ENCODE measurements around the gene PIGV.

Gene PIGV

DNA sequence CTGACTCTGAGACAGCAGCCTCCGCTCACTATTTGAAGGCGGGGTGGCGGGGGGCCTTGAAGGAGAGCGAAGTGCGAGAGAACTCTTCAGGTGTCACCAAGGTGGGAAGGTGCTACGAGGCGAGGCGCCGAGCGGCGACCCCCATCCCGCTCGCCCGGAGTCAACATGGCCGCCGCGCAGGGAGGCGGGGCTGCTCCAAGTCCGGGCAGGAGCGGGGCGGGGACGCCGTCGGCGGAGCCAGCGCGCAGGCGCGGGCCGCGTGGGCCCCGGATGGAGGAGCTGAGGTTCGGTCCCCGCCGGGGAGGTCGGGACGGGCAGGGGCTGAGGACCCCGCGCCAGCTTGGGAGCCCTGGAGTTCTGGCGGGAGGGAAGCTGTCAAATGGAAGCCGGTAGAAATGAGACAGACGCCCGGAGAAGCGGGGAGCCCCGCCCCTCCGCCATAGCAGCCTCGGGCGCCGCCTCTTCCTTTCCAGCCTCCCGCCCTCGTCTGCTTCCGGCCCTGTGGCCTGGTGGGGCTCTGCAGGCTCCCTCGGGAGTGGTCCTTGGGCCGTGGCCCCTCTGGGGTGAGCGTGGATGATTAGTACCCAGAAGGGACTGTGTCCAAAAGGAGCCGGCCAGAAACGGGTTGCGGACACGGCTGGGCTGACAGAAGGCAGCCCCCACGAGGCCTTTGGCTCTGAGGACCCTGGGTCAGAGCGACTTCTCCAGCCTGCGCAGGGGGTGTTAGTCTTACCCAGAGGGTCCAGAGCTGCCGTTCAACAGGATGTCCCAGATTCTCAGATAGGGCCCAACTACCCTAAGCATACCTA is at the start of gene PIGV:
PIGV (plus strand) TSS at position 245 of the 809 bp plus-strand sequence. CDS start 2,866 bp downstream, outside the sequence.
- no peak for TF ChIP-seq CTCF (IDR thresholded peaks at IDR 0.05; ENCODE audit: low read depth, low read length)
- DNase-seq (ENCODE audit: extremely low read depth, low read depth): peak; percentile 61

DNA sequence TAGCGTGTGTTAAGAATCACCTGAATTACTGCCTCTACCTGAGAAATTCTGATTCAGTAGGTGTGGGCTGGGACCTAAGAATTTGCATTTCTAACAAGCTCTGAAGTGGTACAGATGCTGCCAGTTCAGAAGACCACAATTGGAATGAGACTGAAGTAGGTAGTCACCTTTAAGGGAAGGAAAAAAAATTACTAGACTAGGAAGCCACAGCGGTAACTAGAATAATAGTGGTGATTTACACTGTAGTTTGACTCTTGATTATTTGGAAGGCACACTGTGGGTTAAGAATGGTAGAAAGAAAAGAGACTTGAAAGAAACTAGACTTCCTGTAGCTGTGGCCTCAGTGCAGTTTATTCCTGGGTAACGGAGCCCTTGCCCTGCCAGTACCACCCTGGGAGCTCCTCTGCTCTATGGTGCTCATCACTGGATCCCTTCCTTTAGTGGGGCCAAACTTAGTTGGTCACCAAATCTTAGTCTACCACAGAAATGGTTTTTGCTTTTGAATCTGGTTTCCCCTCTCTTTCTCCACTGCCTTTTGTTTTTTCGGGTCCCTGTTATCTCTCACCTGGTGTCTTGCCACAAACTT is 48.3 kb upstream of the PIGV start:
- DNase-seq (ENCODE audit: extremely low read depth, low read depth): no peak
- no peak for TF ChIP-seq CTCF (IDR thresholded peaks at IDR 0.05; ENCODE audit: low read depth, low read length)

DNA sequence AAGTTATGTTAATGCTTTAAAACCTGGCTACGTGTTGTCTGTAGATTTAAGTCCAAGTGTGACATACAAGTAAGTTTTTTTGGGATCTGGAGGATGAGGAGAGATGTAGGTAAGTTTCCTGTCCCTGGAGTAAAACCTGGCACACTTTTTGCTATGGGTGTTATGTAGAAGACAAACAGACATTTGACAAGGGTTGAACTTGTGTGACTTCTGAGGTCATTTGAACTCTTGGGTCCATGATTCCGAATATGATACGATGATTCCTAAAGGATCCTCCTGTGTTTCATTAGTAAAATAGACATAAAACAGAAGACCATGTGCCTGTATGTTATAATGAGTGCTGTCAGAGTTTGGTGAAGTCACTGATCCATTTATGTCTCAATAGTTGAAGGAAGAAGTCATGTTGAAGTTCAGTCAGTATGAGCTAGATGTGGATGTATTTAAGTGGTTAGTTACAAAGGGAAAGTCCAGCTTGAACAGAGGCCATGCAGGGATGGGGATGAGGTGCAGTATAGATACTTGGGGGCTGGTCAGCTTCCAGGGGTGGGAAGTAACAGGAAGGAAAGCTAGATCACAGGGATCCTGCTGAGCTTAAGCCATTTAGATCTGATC is 47.6 kb upstream of the PIGV start:
- TF ChIP-seq CTCF (IDR thresholded peaks at IDR 0.05; ENCODE audit: low read depth, low read length): no peak
- no peak for DNase-seq (ENCODE audit: extremely low read depth, low read depth)

- no peak for DNase-seq (ENCODE audit: extremely low read depth, low read depth)
These were observed 46.8 kb upstream of the PIGV start for GRCh38 chr1:26740952-26741351.

DNA sequence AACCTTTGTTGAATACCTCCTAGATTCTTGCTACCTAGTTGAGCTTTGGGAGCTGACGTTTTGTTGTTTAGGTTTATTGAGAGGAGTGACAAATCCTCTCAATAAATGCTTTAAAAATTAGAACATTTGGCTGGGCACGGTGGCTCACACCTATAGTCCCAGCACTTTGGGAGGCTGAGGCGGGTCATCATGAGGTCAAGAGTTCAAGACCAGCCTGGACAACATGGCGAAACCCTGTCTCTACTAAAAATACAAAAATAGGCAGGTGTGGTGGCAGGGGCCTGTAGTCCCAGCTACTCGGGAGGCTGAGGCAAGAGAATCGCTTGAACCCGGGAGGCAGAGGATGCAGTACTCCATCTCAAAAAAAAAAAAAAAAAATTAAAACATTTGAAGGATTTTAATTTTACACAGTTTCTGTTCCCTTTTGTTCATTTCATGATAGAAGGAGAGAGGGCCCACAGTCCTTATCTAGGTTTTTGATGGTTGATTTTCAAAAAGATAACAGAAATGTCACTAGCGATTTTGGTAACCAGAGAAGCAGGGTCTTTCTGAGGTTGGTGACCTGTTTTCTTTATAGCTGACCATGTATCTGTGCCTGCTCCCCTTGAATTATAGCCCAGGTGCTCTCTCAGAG is 44.2 kb upstream of the PIGV start:
- no peak for DNase-seq (ENCODE audit: extremely low read depth, low read depth)
- no peak for TF ChIP-seq CTCF (IDR thresholded peaks at IDR 0.05; ENCODE audit: low read depth, low read length)

More at GRCh38 chr1:26740952-26741351, 46.8 kb upstream of the PIGV start:
- TF ChIP-seq CTCF (IDR thresholded peaks at IDR 0.05; ENCODE audit: low read depth, low read length): no peak

GRCh38 chr1:26744075-26744959 is 43.4 kb upstream of the PIGV start:
- DNase-seq (ENCODE audit: extremely low read depth, low read depth): peak; percentile 30
- no peak for TF ChIP-seq CTCF (IDR thresholded peaks at IDR 0.05; ENCODE audit: low read depth, low read length)
